Neural cell (in vitro differentiated cells): ENCODE measurements around the gene SRRM2.

Experiments used
- EP300 ChIP-seq: fragments of 450-650 bp; conservative IDR thresholded peaks from 2 replicates; pipeline ENCODE4 v1.6.1; 2014; ENCODE audit warnings: antibody characterized with exemption, mild to moderate bottlenecking, moderate library complexity; ENCODE audit not compliant: poor library complexity, severe bottlenecking
- EZH2 ChIP-seq: fragments of 200-600, 300-800 bp; shearing (Covaris generic), sonication (generic); IDR thresholded peaks from 2 replicates; pipeline ENCODE4 v1.6.1; 2014; ENCODE audit warnings: antibody characterized with exemption, low read length, borderline replicate concordance, mild to moderate bottlenecking; ENCODE audit not compliant: insufficient read depth, poor library complexity, severe bottlenecking
- MXI1 ChIP-seq: fragments of 450-650 bp; conservative IDR thresholded peaks from 2 replicates; pipeline ENCODE4 v1.6.1; 2014; ENCODE audit warnings: antibody characterized with exemption, mild to moderate bottlenecking; ENCODE audit not compliant: poor library complexity, severe bottlenecking
- POLR2AphosphoS5 ChIP-seq: IDR thresholded peaks from 2 replicates; pipeline ENCODE4 v1.6.1; 2012
- RAD21 ChIP-seq: fragments of 450-650 bp; conservative IDR thresholded peaks from 2 replicates; pipeline ENCODE4 v1.6.1; 2014; ENCODE audit warnings: antibody characterized with exemption, mild to moderate bottlenecking, moderate library complexity
- TAF1 ChIP-seq: IDR thresholded peaks from 2 replicates; pipeline ENCODE4 v1.6.1; 2012; ENCODE audit warnings: low read depth
- TF ChIP-seq, protein P1 (sequence below): fragments of 450-650 bp; IDR thresholded peaks from 2 replicates; pipeline ENCODE4 v1.5.1; 2014; ENCODE audit warnings: antibody characterized with exemption, mild to moderate bottlenecking, moderate library complexity; ENCODE audit not compliant: poor library complexity, severe bottlenecking
- TF ChIP-seq, protein P2 (sequence below): IDR thresholded peaks from 2 replicates; pipeline ENCODE4 v1.6.1; 2012; ENCODE audit warnings: borderline replicate concordance

DNA sequence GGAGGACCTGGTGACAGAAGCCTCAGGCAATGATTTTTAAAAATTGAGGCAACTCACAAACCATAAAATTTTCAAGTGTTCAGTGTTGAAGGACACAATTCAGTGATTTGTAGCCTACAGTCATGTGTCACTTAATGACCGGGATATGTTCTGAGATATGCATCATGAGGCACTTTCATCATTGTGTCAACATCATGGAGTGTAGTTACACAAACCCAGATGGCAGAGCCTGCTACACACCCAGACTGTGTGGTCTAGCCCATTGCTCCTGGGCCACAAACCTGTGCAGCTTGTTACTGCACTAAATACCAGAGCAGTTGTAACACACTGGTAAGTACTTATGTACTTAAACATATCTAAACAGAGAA, 47.4 kb downstream of the SRRM2 start:
- TF ChIP-seq MXI1: no peak
- no peak for TF ChIP-seq RAD21
- TF ChIP-seq, protein P1, sequence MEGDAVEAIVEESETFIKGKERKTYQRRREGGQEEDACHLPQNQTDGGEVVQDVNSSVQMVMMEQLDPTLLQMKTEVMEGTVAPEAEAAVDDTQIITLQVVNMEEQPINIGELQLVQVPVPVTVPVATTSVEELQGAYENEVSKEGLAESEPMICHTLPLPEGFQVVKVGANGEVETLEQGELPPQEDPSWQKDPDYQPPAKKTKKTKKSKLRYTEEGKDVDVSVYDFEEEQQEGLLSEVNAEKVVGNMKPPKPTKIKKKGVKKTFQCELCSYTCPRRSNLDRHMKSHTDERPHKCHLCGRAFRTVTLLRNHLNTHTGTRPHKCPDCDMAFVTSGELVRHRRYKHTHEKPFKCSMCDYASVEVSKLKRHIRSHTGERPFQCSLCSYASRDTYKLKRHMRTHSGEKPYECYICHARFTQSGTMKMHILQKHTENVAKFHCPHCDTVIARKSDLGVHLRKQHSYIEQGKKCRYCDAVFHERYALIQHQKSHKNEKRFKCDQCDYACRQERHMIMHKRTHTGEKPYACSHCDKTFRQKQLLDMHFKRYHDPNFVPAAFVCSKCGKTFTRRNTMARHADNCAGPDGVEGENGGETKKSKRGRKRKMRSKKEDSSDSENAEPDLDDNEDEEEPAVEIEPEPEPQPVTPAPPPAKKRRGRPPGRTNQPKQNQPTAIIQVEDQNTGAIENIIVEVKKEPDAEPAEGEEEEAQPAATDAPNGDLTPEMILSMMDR: no peak
- TF ChIP-seq, protein P2, sequence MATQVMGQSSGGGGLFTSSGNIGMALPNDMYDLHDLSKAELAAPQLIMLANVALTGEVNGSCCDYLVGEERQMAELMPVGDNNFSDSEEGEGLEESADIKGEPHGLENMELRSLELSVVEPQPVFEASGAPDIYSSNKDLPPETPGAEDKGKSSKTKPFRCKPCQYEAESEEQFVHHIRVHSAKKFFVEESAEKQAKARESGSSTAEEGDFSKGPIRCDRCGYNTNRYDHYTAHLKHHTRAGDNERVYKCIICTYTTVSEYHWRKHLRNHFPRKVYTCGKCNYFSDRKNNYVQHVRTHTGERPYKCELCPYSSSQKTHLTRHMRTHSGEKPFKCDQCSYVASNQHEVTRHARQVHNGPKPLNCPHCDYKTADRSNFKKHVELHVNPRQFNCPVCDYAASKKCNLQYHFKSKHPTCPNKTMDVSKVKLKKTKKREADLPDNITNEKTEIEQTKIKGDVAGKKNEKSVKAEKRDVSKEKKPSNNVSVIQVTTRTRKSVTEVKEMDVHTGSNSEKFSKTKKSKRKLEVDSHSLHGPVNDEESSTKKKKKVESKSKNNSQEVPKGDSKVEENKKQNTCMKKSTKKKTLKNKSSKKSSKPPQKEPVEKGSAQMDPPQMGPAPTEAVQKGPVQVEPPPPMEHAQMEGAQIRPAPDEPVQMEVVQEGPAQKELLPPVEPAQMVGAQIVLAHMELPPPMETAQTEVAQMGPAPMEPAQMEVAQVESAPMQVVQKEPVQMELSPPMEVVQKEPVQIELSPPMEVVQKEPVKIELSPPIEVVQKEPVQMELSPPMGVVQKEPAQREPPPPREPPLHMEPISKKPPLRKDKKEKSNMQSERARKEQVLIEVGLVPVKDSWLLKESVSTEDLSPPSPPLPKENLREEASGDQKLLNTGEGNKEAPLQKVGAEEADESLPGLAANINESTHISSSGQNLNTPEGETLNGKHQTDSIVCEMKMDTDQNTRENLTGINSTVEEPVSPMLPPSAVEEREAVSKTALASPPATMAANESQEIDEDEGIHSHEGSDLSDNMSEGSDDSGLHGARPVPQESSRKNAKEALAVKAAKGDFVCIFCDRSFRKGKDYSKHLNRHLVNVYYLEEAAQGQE: no peak
- no peak for TF ChIP-seq EP300
- TF ChIP-seq EZH2: no peak
- TF ChIP-seq POLR2AphosphoS5: no peak
- no peak for TF ChIP-seq TAF1
